GM19324 (cell line): Measurements from ENCODE around the gene OR9Q2.
"Not testable (repeated sequence)": the region's sequence is repeated elsewhere in the genome, so short reads cannot be mapped to it uniquely, and the experiment has no call there.

Experiments
- ATAC-seq: cut with Tn5 transposase; IDR thresholded peaks from one replicate; pipeline ENCODE4 v1.9.1; 2021; ENCODE audit warnings: mild to moderate bottlenecking, moderate library complexity; ENCODE audit not compliant: unreplicated experiment, low FRiP score

OR9Q2 gene

GRCh38 chr11:58188770-58189169, at the start of gene OR9Q2:
Gene OR9Q2 (plus strand): TSS chr11:58189070. CDS start chr11:58190491, 1,421 bp downstream.
- ATAC-seq, result no peak

- no peak for ATAC-seq
These were observed 46.1 kb upstream of the OR9Q2 start for GRCh38 chr11:58142761-58143160.

- ATAC-seq, result no peak
These were observed 36.1 kb upstream of the OR9Q2 start for GRCh38 chr11:58152781-58153180.

- ATAC-seq, result no peak
These were observed 24.5 kb upstream of the OR9Q2 start for GRCh38 chr11:58164389-58164788.

- ATAC-seq, result no peak
These were observed 23.9 kb upstream of the OR9Q2 start for GRCh38 chr11:58164990-58165389.

GRCh38 chr11:58165504-58166106, 23.3 kb upstream of the OR9Q2 start:
- ATAC-seq, result no peak

- no peak for ATAC-seq
These were observed 11.3 kb upstream of the OR9Q2 start for GRCh38 chr11:58177409-58178054.

GRCh38 chr11:58178444-58178843, 10.4 kb upstream of the OR9Q2 start:
- ATAC-seq, result no peak

GRCh38 chr11:58179648-58180047, 9.2 kb upstream of the OR9Q2 start:
- ATAC-seq, result no peak

GRCh38 chr11:58186938-58187337, 1.9 kb upstream of the OR9Q2 start:
- ATAC-seq, result no peak

- no peak for ATAC-seq
These were observed 3.4 kb downstream of the OR9Q2 start for GRCh38 chr11:58192229-58192628.

- no peak for ATAC-seq
These were observed 4.5 kb downstream of the OR9Q2 start for GRCh38 chr11:58193391-58193790.

GRCh38 chr11:58195939-58196338, 7.1 kb downstream of the OR9Q2 start:
- ATAC-seq, result no peak

GRCh38 chr11:58199271-58199670, 10.4 kb downstream of the OR9Q2 start:
- ATAC-seq, result no peak

- no peak for ATAC-seq
These were observed 15.2 kb downstream of the OR9Q2 start, which contains the start of gene OR1S2 for GRCh38 chr11:58204042-58204441. Gene OR1S2 (minus strand): TSS chr11:58204142. CDS start chr11:58204142, 0 bp downstream.

GRCh38 chr11:58212420-58212819, 23.6 kb downstream of the OR9Q2 start, which contains the start of gene OR1S1:
Gene OR1S1 (plus strand): TSS chr11:58212720.
- not testable (repeated sequence) for ATAC-seq

- no peak for ATAC-seq
These were observed 27.6 kb downstream of the OR9Q2 start for GRCh38 chr11:58216476-58216875.

- no peak for ATAC-seq
These were observed 33.9 kb downstream of the OR9Q2 start for GRCh38 chr11:58222721-58223120.

- no peak for ATAC-seq
These were observed 39.2 kb downstream of the OR9Q2 start for GRCh38 chr11:58227956-58228615.
